Stimulated activated CD8-positive, alpha-beta memory T cell treated with anti-CD3 and anti-CD28 coated beads, Interleukin-12 subunit alpha, Interleukin-12 subunit beta, amount 100 ng/mL, for 24 hours (primary cell): Measurements from ENCODE around the gene ABCG4.
"Not testable (repeated sequence)": the region's sequence is repeated elsewhere in the genome, so short reads cannot be mapped to it uniquely, and the experiment has no call there.

Experiments used
- DNase-seq: peaks from one replicate; pipeline ENCODE4 v3.0.0-alpha.2; 2020; ENCODE audit errors: extremely low read depth

ABCG4 gene

DNA sequence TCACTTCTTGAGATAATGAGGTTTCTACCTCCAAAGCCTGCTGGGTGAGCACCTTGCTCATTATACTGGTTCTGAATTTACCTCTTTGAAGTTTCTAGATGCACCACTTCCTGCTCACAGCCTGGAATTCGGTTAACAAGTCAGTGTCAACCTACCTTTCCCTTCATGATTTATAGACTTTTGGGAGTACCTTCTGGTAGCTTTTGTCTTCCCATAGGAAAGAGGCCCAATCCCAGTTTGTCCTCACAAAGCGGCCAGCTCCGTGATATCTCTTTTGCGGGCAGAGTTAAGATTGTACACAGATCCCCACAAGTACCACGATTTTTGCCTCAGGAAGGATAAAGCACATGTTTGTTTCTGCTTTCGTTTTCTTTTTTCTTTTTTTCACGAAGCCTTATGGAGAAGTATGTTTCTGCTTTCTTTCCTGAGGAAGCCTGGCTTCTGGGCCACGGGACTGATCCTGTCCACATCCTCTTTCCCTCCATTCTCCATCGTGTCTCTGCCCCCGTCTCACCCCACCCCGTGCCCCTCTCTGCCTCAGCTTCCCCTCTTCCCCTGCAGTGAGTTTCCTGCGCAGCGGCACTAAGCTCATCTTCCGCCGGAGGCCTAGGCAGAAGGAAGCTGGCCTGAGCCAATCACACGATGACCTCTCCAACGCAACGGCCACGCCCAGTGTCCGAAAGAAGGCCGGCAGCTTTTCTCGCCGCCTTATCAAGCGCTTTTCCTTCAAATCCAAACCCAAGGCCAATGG is 33.2 kb upstream of the ABCG4 start:
- DNase-seq: no peak

DNA sequence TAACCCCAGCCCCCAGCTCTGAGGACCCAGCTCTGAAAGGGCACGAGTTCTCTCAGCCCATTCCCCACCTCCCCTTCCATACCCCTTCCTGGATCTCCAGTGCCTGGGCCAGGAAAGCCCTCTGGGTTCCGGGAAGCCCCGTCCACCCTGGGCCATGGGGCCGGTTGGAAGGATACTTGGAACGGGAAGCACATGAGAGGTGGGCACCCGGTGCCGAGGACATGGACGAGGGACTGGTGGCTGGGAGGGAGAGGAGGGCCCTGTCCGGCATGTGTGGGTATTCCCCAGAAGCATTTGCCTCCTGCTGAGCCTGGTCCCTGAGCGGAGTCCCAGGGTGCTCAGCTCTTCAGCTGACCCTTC is 32.6 kb upstream of the ABCG4 start:
- no peak for DNase-seq

DNA sequence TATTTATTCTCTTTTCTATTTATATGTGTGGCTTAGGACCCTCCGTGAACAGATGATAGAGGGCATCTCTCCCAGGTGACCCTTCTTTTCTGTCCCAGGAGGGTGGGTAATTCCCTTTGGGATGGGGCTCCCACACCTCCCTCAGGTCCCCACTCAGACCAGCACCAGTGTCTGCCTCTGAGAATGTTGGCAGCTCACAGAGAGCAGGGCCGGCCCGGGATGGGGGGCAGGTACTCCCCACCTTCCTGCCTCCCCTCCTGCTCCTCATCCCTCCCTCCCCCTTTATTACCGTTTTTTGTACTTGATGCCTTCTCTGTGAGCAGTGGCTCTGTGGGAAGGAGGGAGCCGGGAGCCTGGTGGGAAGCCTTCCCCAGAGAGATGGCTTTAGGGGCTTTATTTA is 32.3 kb upstream of the ABCG4 start:
- DNase-seq: no peak

DNA sequence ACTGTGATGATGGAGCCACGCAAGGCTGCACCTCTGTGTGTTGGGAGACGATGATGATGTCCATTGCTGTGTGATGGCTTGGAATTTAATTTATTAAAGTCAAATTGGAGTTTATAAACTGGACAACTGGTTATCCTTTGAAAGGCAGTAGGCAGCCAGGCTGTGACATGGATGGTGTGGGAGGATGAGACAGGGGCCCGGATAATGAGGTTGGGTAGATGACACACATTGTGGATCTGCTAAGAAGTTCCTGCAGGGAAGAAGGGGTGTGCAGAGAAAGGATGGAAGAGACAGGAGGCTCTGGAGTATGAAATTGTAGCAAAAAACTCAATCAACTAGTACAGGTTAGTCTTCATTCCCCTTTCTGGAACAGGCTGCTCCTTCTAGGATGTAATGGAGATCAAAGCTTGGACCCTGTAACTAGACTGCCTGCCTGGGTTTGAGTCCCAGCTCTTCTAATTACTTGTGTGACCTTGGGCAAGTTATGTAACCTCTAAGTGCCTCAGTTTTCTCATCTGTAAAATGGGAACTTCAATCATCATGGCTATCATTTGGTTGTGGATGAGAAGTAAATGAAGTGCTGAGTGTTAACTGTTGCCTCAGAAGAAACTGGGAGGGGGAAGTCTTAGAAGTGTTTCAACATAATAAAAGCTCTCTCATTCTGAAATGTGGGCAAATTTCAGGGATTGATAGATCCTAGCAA is 31.7 kb upstream of the ABCG4 start:
- no peak for DNase-seq

DNA sequence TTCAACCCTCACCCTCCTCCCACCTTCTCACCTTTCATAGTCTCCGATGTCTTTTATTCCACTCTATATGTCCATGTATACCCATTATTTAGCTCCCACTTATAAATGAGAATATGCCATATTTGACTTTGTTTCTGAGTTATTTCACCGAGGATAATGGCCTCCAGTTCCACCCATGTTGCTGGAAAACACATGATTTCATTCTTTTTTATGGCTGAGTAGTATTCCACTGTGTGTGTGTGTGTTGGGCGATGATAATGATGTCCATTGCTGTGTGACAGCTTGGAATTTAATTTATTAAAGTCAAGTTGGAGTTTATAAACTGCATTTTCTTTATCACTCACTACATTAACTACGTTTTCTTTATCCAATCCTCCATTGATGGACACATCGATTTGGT is 30.6 kb upstream of the ABCG4 start:
- no peak for DNase-seq

DNA sequence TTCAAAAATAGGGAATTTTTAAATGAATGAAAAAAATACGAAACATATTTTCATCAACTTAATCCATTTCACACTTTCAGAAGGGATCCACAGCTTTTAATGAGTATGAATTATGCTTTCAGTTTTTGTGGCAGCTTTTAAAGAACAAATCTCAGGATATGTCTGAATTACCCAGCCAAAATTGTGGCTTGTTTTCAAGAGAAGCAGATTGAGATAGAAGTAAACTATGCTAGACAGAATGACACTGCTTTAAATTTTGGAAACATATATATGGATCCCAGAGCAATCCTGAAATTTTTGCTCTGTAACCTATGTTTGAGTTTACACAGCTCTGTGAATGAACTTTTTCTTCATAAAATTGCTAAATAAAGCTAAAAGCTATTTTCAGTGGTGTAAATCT is 29.9 kb upstream of the ABCG4 start:
- DNase-seq: no peak

DNA sequence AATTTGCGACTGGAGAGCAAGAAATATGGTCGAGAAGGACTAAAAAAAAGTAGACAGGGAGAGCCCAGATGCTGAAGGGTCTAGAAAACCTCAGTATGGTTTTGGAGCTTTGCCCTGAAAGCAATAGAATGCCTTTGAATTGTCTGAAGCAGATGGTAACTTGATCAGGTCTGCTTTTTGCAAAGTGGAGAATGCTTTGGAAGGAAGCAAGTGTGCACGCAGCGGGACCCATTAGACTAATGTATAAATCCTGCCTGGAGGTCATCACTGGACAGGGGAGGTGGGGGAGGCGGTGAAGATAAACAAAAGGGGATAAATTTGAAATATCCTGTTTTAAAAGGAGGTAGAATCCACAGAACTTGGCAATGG is 28.2 kb upstream of the ABCG4 start:
- no peak for DNase-seq

DNA sequence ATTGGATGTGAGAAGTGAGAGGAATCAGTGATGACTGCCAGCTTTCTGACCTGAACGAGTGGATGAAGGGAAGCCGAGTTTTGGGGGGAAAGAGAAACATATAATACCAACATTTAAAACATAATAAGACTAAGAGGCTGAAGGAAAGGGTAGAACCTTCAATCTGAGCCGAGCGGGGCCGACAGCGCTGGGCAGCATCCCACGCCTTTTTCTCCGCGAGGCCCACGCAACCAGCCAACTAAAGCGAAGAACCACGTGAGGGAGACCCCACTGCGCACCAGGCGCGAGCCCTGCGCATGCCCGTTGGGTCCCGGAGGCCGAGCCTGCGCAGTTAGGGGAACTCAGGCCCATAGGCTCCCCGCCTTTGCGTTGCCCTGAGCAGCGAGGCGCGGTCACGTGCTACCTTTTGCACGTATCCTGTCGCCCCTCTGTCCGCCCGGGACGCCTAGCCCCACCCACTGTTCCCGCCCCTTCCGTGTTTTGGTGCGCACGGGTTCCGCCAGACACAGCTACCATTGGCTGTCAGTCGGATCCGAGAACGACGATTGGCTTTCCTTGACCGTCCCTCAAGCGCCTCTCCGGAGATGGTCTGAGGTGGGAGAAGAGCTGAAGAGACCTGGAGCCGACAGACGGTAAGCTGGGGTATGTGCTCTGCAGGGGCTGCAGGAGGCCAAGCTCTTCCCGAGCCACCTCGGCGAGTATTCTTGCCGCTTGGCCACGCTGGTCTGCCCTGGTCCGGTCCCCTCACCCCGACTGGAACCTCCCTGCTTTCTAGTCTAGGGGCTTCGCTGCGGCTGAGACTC is 27.6 kb upstream of the ABCG4 start, which contains the start of gene HINFP:
TSS of gene HINFP (plus strand) at position 573 of the 803 bp plus-strand sequence. CDS start 5,365 bp downstream, outside the sequence.
- peak; percentile 99 for DNase-seq

DNA sequence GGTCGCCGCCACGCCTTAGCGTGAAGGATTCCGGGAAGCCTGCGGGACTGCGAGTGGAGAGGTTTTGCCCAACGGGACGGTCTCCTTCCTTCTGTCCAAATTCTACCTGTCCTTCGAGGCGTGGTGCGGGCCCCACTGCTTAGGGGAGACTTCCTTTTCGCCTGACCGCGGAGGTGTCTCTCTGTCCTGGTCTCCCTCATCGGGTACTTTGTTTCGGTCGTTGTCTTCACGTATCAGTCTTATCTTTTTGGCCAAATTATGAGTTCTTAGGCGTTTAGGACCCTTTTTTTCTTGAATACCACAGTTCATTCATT is 27.1 kb upstream of the ABCG4 start:
- no peak for DNase-seq

DNA sequence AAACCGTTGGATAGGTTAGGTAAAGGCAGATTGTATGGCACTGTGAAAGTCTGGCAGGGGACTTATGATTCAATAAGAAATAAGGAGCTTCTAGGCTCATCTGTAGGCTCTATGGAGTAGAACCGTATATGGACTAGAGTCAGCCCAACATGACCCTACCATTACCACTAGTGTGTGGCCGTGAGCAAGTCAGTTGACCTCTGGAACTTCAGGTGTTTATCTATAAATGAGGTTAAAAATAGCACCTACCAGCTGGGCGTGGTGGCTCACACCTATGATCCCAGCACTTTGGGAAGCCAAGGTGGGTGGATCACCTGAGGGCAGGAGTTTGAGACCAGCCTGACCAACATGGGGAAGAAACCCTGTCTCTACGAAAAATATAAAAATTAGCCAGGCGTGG is 23.0 kb upstream of the ABCG4 start:
- no peak for DNase-seq

DNA sequence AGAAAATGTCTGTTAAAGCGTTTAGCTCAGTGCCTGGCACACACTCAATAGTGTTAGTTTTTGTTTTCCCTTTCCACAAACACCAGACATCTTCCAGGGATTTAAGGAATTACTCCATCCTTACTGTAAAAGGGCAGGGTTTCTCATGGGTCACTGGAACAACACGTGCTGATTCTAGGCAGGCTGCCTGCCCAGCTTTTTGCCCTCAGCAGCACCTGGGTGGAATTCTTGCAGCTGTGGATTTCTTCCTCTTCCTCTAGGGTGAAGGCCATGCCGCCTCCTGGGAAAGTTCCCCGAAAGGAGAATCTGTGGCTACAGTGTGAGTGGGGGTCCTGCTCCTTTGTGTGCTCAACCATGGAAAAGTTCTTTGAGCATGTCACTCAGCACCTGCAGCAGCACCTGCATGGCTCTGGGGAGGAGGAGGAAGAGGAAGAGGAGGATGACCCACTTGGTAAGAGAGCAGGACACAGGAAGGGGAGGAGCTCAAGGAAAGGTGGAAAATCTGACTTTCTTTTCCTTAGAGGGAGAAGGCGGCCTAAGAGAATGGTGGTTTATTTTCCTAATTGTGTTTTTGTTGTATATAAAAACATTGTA is 22.1 kb upstream of the ABCG4 start:
- no peak for DNase-seq

DNA sequence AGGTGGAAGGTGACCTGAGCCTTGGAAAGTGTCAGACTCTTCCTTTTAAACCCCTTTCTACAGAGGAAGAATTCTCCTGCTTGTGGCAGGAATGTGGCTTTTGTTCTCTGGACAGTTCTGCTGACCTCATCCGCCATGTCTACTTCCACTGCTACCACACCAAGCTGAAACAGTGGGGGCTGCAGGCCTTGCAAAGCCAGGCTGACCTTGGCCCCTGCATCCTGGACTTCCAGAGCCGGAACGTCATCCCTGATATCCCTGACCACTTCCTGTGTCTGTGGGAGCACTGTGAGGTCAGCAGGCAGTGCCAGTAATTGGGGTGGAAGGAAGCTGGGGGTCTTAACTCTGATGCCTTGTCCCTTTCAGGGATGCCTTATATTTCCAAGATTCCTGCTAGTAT is 18.2 kb upstream of the ABCG4 start:
- DNase-seq: no peak

DNA sequence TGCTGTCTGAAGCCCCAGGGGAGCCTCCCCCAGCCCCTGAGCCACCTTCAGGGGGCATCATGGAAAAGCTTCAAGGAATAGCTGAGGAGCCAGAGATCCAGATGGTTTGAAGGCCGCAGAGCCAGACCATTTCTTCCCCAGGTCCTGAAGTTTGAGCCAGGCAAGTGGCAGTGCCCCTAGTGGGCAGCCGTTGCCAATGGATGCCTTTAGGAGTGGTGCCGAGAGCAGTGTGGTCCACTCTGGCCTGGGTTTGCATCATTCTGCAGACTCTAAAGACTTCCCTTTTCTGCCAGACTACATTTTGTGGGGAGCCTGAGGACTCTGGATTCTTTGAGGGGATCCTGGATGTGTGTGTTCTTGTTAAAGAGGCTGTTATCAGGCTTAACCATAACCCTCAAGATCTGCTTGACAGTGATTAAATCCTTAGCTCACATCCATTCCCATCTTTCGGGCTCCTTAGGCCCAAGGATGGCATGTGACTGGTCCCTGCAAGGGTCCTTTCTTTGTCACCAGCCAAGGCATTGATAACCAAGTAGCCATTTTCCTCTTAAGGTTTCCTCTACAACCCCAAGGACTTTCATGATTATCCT is 14.4 kb upstream of the ABCG4 start:
- DNase-seq: no peak

DNA sequence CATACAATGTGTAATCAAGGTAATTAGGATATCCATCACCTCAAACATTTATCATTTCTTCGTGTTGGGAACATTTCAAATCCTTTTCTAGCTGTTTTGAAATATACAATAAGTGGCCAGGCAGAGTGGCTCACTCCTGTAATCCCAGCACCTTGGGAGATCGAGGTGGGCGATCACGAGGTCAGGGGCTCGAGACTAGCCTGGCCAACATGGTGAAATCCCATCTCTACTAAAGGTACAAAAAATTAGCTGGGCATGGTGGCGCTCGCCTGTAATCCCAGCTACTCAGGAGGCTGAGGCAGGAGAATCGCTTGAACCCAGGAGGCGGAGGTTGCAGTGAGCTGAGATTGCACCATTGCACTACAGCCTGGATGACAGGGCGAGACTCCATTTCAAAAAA is 9.6 kb upstream of the ABCG4 start:
- not testable (repeated sequence) for DNase-seq

DNA sequence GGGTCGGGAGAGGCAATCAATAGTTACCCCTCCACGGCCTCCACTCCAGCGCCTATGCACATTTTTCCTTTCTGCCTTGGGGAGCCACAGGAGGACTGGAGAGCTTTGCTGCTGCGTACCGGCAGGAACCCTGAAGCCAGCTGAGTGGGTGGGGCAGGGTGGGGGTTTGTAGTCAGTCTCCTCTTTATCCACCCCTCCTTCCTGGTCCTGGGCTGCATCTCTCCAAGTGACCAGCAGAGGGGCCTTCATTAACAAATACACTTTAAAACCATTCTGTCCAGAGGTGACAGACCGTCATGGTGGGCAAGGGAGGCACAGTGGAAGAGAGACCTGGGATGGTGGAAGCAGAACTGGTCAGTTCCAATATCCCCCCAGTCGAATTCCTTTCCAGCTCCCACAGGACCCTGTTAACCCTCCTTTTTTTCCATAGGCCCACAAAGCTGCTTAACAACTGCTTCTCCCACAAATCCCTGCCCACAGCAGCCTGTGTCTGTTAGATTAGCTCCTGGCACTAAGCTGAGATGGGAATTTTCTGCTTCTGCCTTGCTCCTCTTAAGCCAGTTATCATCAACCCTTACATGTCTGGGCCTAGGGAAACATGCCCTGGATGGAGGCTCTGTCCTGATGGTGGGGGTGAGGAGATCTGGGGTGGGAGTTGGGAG is 3.9 kb upstream of the ABCG4 start:
- DNase-seq: no peak

DNA sequence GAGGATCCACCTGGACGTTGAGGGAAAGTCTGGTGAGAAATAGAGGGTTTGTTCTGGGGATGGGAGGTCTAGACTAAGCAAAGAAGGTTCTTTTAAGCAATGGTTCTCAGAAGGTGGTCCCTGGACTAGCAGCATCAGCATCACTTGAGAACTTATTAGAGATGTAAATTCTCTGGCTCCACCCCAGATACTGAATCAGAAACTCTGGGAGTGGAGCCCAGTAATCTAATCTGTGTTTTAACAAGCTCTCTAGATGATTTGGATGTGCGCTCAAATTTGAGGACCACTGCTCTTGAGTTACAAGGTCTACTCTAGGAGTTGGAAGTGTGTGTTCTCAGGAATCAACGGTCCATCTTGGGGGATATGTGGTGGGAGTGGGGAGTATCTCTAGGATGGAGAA is 3.3 kb upstream of the ABCG4 start:
- no peak for DNase-seq

DNA sequence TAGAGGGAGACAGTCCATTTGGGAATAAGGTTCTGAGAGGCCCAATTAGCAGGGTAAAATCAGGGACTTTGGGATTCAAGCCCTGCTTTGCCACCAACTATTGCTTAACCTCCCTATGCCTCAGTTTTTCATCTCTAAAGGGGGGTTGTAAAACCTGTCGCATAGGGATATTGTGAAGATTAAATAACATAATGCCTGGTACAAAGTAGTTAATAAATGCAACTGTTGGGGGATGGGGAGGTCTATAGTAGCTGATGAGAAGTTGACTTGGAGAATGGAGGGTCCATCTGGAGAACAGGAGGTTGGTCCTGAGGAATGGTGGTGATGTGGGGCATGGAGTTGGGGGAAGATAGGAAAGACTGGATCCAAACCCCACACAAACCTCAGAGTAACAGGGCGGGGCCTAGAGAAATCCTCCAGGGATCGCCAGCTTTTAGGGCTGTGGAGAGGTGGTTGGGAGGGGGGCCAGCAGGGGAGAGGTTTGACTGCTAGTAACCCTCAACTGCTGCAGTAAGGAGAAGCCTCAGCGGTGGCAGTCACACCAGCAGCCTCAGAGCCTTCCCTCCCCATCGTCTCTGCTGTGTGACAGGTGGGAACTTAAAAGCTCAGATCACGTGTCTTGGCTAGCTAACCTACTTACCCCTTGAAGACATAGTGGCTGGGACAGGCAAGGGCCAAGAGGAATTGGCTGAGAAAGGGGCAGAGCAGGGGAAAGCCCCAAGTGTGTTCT is 1.1 kb upstream of the ABCG4 start:
- DNase-seq: no peak

DNA sequence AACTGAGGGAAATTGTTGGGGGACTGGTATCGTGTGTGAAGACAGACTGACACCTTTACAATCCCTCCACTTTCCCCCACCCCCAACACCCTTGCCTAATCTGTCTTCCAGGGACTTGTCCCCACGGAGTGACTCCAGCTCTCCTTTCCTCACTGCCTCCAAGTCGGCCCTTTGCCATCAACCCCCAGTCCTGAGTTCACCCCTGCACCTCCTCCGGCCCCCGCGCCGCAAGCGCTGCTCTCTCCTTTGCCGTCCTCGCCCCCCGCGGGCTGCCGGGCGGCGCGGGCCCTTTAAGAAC is 183 bp upstream of the ABCG4 start:
- no peak for DNase-seq

DNA sequence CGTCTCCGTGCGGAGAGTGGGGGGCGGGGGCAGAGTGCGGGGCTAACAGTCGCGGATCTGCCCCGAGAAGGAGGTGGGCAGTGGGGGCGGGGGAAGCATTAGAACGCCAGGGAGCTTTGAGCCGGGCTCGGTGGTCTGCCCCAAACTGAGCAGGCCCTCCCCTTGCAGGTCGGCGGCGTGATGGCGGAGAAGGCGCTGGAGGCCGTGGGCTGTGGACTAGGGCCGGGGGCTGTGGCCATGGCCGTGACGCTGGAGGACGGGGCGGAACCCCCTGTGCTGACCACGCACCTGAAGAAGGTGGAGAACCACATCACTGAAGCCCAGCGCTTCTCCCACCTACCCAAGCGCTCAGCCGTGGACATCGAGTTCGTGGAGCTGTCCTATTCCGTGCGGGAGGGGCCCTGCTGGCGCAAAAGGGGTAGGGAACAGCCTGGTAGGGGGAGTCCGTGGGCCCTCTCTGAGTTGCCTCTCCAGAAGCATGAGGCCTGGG is 979 bp downstream of the ABCG4 start:
- no peak for DNase-seq

DNA sequence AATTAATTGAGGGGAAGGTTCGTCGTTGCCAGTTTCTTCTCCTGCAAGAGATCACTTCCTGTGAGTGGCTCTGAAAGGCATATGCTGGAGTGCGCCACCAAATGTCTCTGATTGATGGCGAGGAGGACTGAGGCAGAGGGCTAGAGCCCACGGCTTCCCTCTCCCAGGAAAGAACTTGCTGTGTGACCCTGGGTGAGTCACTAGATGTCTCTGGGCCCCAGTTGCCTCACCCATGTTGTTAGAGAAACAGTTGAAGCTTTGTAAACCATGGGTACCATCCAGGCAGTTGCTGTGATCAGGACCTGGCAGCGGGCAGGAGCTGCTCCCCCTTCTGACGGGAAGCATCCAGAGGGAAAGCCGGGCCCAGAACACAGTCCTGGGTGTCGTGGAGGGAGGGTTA is 3.2 kb downstream of the ABCG4 start:
- no peak for DNase-seq

DNA sequence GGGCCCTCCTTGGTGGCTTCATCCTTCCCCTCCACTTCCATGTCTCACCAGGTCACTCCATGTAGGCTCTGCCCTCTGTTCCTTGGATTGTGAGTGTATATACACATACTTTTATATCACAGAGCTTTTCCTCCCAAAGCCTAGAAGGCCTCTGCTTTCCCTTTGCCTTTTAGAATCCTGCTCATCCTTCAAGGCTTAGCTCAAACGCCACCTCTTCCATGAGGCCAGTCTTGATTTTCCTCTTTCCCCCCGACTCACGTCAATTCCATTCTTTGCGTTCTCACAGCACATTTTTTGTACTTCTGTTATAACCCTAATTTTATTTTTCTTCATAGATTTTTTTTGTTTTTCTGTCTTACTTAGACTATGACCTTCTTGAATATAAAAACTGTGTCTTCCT is 3.8 kb downstream of the ABCG4 start:
- DNase-seq: no peak
